Trophoblast cell (in vitro differentiated cells and primary cell): ENCODE results near the gene ZNF749. TPM values are rescaled to one million over a fixed set of nuclear protein-coding genes. Genes with fewer than 3 reads are reported as not detected.

Experiments
- DNase-seq, 2 donors: peaks; one replicate each; pipeline ENCODE4 v3.0.0-alpha.2; 2016
- H2AFZ ChIP-seq: 2 replicates; pipeline ENCODE4 v1.6.1; 2013; ENCODE audit warnings: low read length, moderate library complexity, mild to moderate bottlenecking; ENCODE audit not compliant: insufficient read depth, poor library complexity
- H2AK5ac ChIP-seq: 2 replicates; pipeline ENCODE4 v1.6.1; 2013; ENCODE audit warnings: mild to moderate bottlenecking, low read length
- H2BK120ac ChIP-seq: 2 replicates; pipeline ENCODE4 v1.6.1; 2013; ENCODE audit warnings: low read length, mild to moderate bottlenecking, moderate library complexity; ENCODE audit not compliant: insufficient read depth, poor library complexity
- H2BK12ac ChIP-seq: 2 replicates; pipeline ENCODE4 v1.6.1; 2013; ENCODE audit warnings: mild to moderate bottlenecking, low read length, moderate library complexity
- H2BK5ac ChIP-seq: 2 replicates; pipeline ENCODE4 v1.6.1; 2013; ENCODE audit warnings: low read length, low read depth, moderate library complexity, mild to moderate bottlenecking; ENCODE audit not compliant: poor library complexity
- H3K14ac ChIP-seq: 2 replicates; pipeline ENCODE4 v1.6.1; 2013; ENCODE audit warnings: mild to moderate bottlenecking, low read length
- H3K18ac ChIP-seq: 2 replicates; pipeline ENCODE4 v1.6.1; 2013; ENCODE audit warnings: mild to moderate bottlenecking, low read length
- H3K23ac ChIP-seq: 2 replicates; pipeline ENCODE4 v1.6.1; 2013; ENCODE audit warnings: low read length
- H3K27ac ChIP-seq: 2 replicates; pipeline ENCODE4 v1.5.1; 2013; ENCODE audit warnings: low read depth, mild to moderate bottlenecking, inconsistent platforms, low read length, moderate library complexity
- H3K27me3 ChIP-seq: 2 replicates; pipeline ENCODE4 v1.6.1; 2013; ENCODE audit warnings: inconsistent platforms, mild to moderate bottlenecking, low read length, moderate library complexity; ENCODE audit not compliant: insufficient read depth
- H3K36me3 ChIP-seq, 2 experiments: 1 replicate in 1 of 2; 2 replicates in 1 of 2; pipeline ENCODE4 v1.6.1; 2013; ENCODE audit warnings: low read length in 2 of 2, mild to moderate bottlenecking in 2 of 2, moderate library complexity in 1 of 2; ENCODE audit not compliant: insufficient read depth in 2 of 2, control insufficient read depth in 1 of 2
- H3K4ac ChIP-seq: 2 replicates; pipeline ENCODE4 v1.6.1; 2013; ENCODE audit warnings: low read depth, mild to moderate bottlenecking, low read length, moderate library complexity
- H3K4me1 ChIP-seq, 2 experiments: 1 replicate in 1 of 2; 2 replicates in 1 of 2; pipeline ENCODE4 v1.6.1; 2013; ENCODE audit warnings: low read length in 2 of 2, mild to moderate bottlenecking in 2 of 2, moderate library complexity in 1 of 2; ENCODE audit not compliant: insufficient read depth in 2 of 2, control insufficient read depth in 1 of 2
- H3K4me2 ChIP-seq: 2 replicates; pipeline ENCODE4 v1.6.1; 2013; ENCODE audit warnings: inconsistent platforms, mild to moderate bottlenecking, low read length, moderate library complexity
- H3K4me3 ChIP-seq: 2 replicates; pipeline ENCODE4 v1.5.1; 2013; ENCODE audit warnings: mild to moderate bottlenecking, low read depth, low read length, inconsistent platforms
- H3K79me1 ChIP-seq: one replicate; pipeline ENCODE4 v1.6.1; 2013; ENCODE audit warnings: low read length
- H3K79me2 ChIP-seq: 2 replicates; pipeline ENCODE4 v1.6.1; 2013; ENCODE audit warnings: low read length, mild to moderate bottlenecking; ENCODE audit not compliant: control insufficient read depth, insufficient read depth, poor library complexity
- H3K9ac ChIP-seq: 2 replicates; pipeline ENCODE4 v1.6.1; 2013; ENCODE audit warnings: mild to moderate bottlenecking, low read length
- H3K9me3 ChIP-seq: 2 replicates; pipeline ENCODE4 v1.6.1; 2013; ENCODE audit warnings: low read depth, mild to moderate bottlenecking, control low read depth, inconsistent platforms, low read length; ENCODE audit not compliant: insufficient read depth
- H4K12ac ChIP-seq: 2 replicates; pipeline ENCODE4 v1.6.1; 2013; ENCODE audit warnings: low read depth, mild to moderate bottlenecking, low read length, moderate library complexity
- H4K8ac ChIP-seq: 2 replicates; pipeline ENCODE4 v1.6.1; 2013; ENCODE audit warnings: low read depth, mild to moderate bottlenecking, low read length, moderate library complexity
- H4K91ac ChIP-seq: one replicate; pipeline ENCODE4 v1.6.1; 2013; ENCODE audit warnings: low read depth, mild to moderate bottlenecking, low read length, moderate library complexity
- WGBS: extraction: QIAGEN DNeasy Blood & Tissue Kit; methylation state at CpG from one replicate; pipeline ENCODE4 v1.1.7; 2013; ENCODE audit warnings: missing lambda C conversion rate; ENCODE audit not compliant: insufficient read length, insufficient coverage; ENCODE audit errors: extremely low coverage; 5-methylcytosine and 5-hydroxymethylcytosine counted together
- polyA plus RNA-seq: library from polyadenylated mRNA; stranded (reverse); fragments of 200-250 nt; gene quantifications from 2 replicates; pipeline ENCODE4 v1.2.3, GENCODE V29; 2013

The ZNF749 gene
- polyA plus RNA-seq = 10.9 and 11.0 TPM in 2 replicates

GRCh38 chr19:57435062-57435978, at the start of gene ZNF749:
Gene ZNF749, plus strand, starts transcription at chr19:57435325. Its CDS starts 254 bp downstream, at chr19:57435579.
- Histone ChIP-seq H3K4ac (peak within 1 kb of the TSS; percentile 71), H2BK5ac (no peak within 1 kb of the TSS), H3K4me2 (peak within 1 kb of the TSS; percentile 75), H4K91ac (peak within 1 kb of the TSS; percentile 54), H3K79me2 (peaks cover 10% of the 10 kb centered on the region), H3K23ac (no peak within 1 kb of the TSS), H4K8ac (peak within 1 kb of the TSS; percentile 83), H3K4me3 (peak within 1 kb of the TSS; percentile 89), H3K27ac (peak within 1 kb of the TSS; percentile 39), H3K9me3 (no peaks in the 10 kb centered on the region), H3K27me3 (no peaks in the 10 kb centered on the region), H2BK12ac (no peak within 1 kb of the TSS), H3K36me3 (peaks cover 0 to 4% of the 10 kb centered on the region in 2 experiments), H3K4me1 (peaks cover 6 to 9% of the 10 kb centered on the region in 2 experiments), H2AK5ac (no peak within 1 kb of the TSS), H3K18ac (peak within 1 kb of the TSS; percentile 54), H2AFZ (peak within 1 kb of the TSS; percentile 89), H3K79me1 (peaks cover 6% of the 10 kb centered on the region), H3K9ac (peak within 1 kb of the TSS; percentile 82), H4K12ac (peak within 1 kb of the TSS; percentile 55), H3K14ac (peak within 1 kb of the TSS; percentile 81), H2BK120ac (no peak within 1 kb of the TSS)
- DNase-seq = peak; percentile 99
- WGBS = no CpG with 5 or more reads among the region's 61 CpGs

GRCh38 chr19:57389194-57389729, 45.9 kb upstream of the ZNF749 start:
- no peak overlapping the region for H3K14ac ChIP-seq
- no peak overlapping the region for H3K4ac ChIP-seq
- peak overlapping the region; percentile 8 for H2AFZ ChIP-seq
- H2BK5ac ChIP-seq = peak overlapping the region; percentile 8
- H3K23ac ChIP-seq = no peak overlapping the region
- no peaks in the 10 kb centered on the region for H3K27me3 ChIP-seq
- peak overlapping the region; percentile 54 for H3K4me2 ChIP-seq
- DNase-seq = no peak
- H2BK12ac ChIP-seq = no peak overlapping the region
- no peak overlapping the region for H4K12ac ChIP-seq
- no peak overlapping the region for H3K4me3 ChIP-seq
- H3K79me2 ChIP-seq = peaks cover 6% of the 10 kb centered on the region
- H3K27ac ChIP-seq = no peak overlapping the region
- peaks cover 5% of the 10 kb centered on the region for H3K79me1 ChIP-seq
- WGBS = no CpG with 5 or more reads among the region's 11 CpGs
- no peak overlapping the region for H2BK120ac ChIP-seq
- peak overlapping the region; percentile 93 for H4K8ac ChIP-seq
- H3K18ac ChIP-seq = no peak overlapping the region
- H4K91ac ChIP-seq = no peak overlapping the region
- H2AK5ac ChIP-seq = no peak overlapping the region
- H3K4me1 ChIP-seq = peaks cover 2 to 9% of the 10 kb centered on the region in 2 experiments
- H3K36me3 ChIP-seq = peaks cover 6% of the 10 kb centered on the region in 2 experiments
- H3K9ac ChIP-seq = no peak overlapping the region
- peaks cover 1% of the 10 kb centered on the region for H3K9me3 ChIP-seq

- Histone ChIP-seq H4K91ac (peak within 1 kb of the TSS; percentile 49), H3K9ac (peak within 1 kb of the TSS; percentile 95), H2AFZ (peak within 1 kb of the TSS; percentile 30), H3K79me2 (peaks cover 6% of the 10 kb centered on the region), H4K12ac (peak within 1 kb of the TSS; percentile 20), H2BK5ac (peak within 1 kb of the TSS; percentile 10), H3K27me3 (no peaks in the 10 kb centered on the region), H3K79me1 (peaks cover 5% of the 10 kb centered on the region), H2BK12ac (no peak within 1 kb of the TSS), H3K36me3 (peaks cover 6% of the 10 kb centered on the region in 2 experiments), H3K4me2 (peak within 1 kb of the TSS; percentile 72), H3K18ac (peak within 1 kb of the TSS; percentile 13), H2BK120ac (peak within 1 kb of the TSS; percentile 26), H3K23ac (no peak within 1 kb of the TSS), H3K4me3 (peak within 1 kb of the TSS; percentile 96), H4K8ac (peak within 1 kb of the TSS; percentile 93), H3K27ac (peak within 1 kb of the TSS; percentile 46), H3K9me3 (no peaks in the 10 kb centered on the region), H3K14ac (peak within 1 kb of the TSS; percentile 67), H2AK5ac (no peak within 1 kb of the TSS), H3K4me1 (peaks cover 2 to 9% of the 10 kb centered on the region in 2 experiments), H3K4ac (peak within 1 kb of the TSS; percentile 53)
- WGBS = no CpG with 5 or more reads among the region's 50 CpGs
- DNase-seq = peak; percentile 99 to 100
These were observed 45.2 kb upstream of the ZNF749 start, which contains the start of gene ZNF548 for GRCh38 chr19:57389730-57390598. Gene ZNF548, plus strand, starts transcription at chr19:57389854. Its CDS starts 246 bp downstream, at chr19:57390100.

- Histone ChIP-seq H3K4me2 (no peak overlapping the region), H2AK5ac (no peak overlapping the region), H3K79me1 (no peaks in the 10 kb centered on the region), H4K8ac (no peak overlapping the region), H3K9ac (no peak overlapping the region), H3K18ac (no peak overlapping the region), H3K4me1 (peaks cover under 1 to 2% of the 10 kb centered on the region in 2 experiments), H2BK5ac (no peak overlapping the region), H3K79me2 (no peaks in the 10 kb centered on the region), H3K14ac (no peak overlapping the region), H2BK120ac (no peak overlapping the region), H4K12ac (no peak overlapping the region), H3K27ac (no peak overlapping the region), H2BK12ac (no peak overlapping the region), H3K4me3 (no peak overlapping the region), H3K4ac (no peak overlapping the region), H3K36me3 (peaks cover 25 to 40% of the 10 kb centered on the region in 2 experiments), H2AFZ (no peak overlapping the region), H3K27me3 (no peaks in the 10 kb centered on the region), H3K9me3 (peaks cover 3% of the 10 kb centered on the region), H4K91ac (no peak overlapping the region), H3K23ac (no peak overlapping the region)
- no peak for DNase-seq
- WGBS = no CpG with 5 or more reads among the region's 5 CpGs
These were observed 39.4 kb upstream of the ZNF749 start for GRCh38 chr19:57395710-57396109.
